Measurements from ENCODE around the gene MAEL.

Gene MAEL

DNA sequence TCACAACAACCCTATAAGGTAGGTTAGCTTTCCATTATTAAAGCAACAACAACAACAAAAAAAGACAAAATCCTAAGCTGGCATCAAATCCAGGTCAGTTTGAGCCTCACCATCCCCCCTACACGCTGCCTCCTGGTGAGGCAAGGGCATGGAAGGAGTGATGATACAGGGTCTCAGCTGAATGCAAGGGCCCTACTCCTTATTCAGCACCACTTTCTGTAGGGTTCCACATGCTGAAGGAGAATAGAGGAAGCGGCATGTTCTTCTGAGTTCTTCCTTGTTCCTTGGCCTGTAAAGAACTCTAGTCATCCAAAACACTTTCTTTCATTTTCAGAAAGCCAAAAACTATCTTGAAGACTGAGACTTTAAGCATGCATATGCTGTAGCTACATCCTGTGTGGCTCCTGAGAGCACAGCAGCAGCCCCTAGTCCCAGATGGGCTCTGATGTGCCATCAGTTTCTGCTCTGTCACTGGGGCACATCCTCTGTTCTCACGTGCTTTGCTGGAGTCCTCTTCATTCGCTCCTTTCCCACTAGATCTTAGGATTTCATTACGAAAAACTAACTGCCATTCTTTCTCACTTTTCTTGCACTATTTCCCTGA, 19.9 kb upstream of the MAEL start:
- DNase-seq (ENCODE audit: low read depth), result no peak
- no peak overlapping the region for H3K4me3 ChIP-seq (ENCODE audit: control insufficient read depth, low read depth, low read length)
- TF ChIP-seq, protein P1, sequence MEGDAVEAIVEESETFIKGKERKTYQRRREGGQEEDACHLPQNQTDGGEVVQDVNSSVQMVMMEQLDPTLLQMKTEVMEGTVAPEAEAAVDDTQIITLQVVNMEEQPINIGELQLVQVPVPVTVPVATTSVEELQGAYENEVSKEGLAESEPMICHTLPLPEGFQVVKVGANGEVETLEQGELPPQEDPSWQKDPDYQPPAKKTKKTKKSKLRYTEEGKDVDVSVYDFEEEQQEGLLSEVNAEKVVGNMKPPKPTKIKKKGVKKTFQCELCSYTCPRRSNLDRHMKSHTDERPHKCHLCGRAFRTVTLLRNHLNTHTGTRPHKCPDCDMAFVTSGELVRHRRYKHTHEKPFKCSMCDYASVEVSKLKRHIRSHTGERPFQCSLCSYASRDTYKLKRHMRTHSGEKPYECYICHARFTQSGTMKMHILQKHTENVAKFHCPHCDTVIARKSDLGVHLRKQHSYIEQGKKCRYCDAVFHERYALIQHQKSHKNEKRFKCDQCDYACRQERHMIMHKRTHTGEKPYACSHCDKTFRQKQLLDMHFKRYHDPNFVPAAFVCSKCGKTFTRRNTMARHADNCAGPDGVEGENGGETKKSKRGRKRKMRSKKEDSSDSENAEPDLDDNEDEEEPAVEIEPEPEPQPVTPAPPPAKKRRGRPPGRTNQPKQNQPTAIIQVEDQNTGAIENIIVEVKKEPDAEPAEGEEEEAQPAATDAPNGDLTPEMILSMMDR (IDR thresholded peaks at IDR 0.05; ENCODE audit: control insufficient read depth, insufficient read depth, low read depth, low read length, missing control alignments), result no peak

DNA sequence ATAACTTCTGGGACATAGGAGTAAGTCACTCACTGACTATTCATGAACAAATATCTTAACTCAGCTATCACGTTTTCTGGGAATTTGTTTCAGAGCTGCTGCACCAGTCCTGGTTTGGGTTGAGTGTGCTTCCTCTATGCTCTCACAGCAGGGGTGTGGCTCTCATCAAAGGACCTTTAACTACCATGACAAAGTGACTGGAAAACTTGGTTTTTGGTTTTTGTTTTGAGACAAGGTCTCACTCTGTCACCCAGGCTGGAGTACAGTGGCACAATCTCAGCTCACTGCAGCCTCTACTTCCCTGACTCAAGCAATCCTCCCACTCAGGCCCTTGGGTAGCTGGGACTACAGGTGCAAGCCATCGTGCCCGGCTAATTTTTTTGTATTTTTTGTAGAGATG, 17.8 kb upstream of the MAEL start:
- H3K4me3 ChIP-seq (ENCODE audit: control insufficient read depth, low read depth, low read length), result no peak overlapping the region
- no peak for DNase-seq (ENCODE audit: low read depth)
- TF ChIP-seq, protein P1 (IDR thresholded peaks at IDR 0.05; ENCODE audit: control insufficient read depth, insufficient read depth, low read depth, low read length, missing control alignments), result no peak

DNA sequence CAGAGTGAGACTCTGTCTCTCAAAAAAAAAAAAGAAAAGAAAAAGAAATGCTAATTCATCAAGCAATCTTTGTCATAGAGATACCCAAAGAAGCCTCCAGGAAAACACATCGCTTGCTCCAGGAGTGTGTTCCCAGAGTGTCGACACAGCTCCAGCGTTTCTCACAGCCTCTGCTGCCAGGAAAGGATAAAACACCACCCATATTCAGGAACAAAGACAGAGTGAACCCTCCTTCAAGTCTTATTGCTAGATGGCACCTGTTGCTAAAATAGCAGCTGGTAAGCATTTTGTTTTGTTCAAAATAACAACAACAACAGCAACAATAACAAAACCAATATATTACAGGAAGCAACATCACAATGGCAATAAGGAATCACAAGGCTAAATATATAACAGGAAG, 16.9 kb upstream of the MAEL start:
- TF ChIP-seq, protein P1 (IDR thresholded peaks at IDR 0.05; ENCODE audit: control insufficient read depth, insufficient read depth, low read depth, low read length, missing control alignments), result no peak

DNA sequence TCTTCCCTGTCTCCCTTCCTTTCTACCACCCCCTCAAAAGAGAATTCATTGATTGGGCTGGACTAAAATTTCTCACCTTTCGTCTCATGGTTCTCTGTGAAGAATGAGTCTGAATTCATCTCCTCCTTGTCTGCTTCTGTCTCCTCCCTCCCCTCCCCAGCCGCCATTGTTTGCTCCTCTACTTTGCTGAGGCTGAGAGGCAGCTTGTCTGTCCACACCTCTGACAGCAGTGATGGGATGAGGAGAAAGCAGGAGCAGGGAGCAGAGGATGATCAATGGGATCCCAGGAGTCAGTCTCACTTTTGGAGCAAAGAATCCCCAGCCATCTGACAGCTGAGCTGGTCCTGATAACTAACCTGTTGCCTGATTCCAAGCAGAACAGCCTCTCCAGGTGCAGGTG, 16.3 kb upstream of the MAEL start:
- TF ChIP-seq, protein P1 (IDR thresholded peaks at IDR 0.05; ENCODE audit: control insufficient read depth, insufficient read depth, low read depth, low read length, missing control alignments), result no peak
- no peak for DNase-seq (ENCODE audit: low read depth)
- no peak overlapping the region for H3K4me3 ChIP-seq (ENCODE audit: control insufficient read depth, low read depth, low read length)

More for the DNA sequence above, 16.9 kb upstream of the MAEL start:
- DNase-seq (ENCODE audit: low read depth), result no peak
- H3K4me3 ChIP-seq (ENCODE audit: control insufficient read depth, low read depth, low read length), result no peak overlapping the region

DNA sequence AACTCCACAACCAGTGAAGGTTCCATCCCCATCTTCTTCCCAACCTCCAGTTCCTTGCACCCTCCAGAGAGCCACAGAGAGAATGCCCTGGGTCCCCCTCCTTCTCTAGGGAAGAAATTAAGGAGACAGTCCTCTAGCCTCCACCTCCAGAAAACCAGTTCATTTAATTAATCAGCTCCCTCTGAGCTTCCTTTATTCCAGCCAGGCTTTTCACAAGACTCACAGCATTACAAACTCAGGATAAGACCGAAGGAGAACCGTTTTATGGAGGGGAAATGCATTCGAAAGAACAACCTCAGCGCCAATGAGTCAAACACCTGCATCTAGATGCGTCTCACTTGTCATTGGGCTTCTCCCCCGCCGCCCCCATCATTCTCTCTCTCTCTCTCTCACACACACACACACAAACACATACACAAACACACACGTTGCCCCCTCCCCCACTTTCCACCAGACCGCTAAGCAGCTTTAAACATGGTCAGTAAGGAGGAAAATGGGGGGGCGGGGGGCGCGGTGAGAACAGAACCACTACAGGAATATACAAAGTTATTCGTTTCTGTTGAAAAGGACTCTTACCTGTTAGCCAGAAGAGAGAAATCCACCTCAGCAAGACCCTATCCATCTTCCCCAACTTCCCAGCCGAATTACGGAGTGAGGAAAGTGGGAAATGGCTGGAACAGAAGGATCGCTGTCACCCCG, 14.3 kb upstream of the MAEL start:
- no peak for DNase-seq (ENCODE audit: low read depth)
- H3K4me3 ChIP-seq (ENCODE audit: control insufficient read depth, low read depth, low read length), result peak overlapping the region; percentile 1
- TF ChIP-seq, protein P1 (IDR thresholded peaks at IDR 0.05; ENCODE audit: control insufficient read depth, insufficient read depth, low read depth, low read length, missing control alignments), result no peak

DNA sequence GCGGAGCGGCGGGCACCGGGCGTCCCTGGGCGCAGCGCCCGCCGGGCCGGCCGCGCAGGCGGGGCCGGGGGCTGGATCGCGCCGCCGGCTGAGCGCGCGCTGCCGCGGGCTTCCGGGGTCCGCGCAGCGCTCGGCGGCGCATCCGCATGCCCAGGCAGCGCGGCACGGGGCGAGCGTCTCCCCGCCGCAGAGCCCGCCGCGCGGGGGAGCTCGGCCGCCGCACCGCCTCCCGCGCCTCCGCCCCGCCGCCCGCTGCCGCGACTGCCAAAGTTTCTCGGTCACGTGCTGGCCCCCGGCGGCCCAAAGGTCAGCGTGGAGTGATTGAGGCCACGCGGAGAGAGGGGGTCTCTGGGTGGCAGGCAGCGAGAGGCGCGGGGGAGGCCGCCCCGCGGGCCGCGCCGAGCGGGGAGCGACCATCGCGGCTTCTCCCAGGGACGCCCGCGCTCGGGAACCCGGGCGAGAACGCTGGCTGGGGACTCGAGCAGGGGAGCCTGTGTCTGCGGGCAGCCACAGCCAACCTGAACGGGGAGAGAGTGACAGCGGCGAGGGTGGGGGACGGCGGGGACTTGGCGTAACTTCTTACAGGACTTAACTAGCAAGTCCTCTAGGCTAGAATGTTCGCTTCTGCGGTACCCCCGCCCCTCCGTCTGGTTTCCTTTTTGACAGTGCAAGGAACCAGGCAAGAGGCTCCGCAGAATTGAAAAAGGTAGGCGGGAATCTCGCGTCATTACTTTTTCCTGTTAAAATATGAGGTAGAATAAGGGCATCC, 13.5 kb upstream of the MAEL start, which contains the start of gene ILDR2:
Gene ILDR2, minus strand, starts transcription at position 180 of the 769 bp plus-strand sequence. CDS start 272 bp downstream, outside the sequence.
- H3K4me3 ChIP-seq (ENCODE audit: control insufficient read depth, low read depth, low read length), result peak within 1 kb of the TSS; percentile 51
- TF ChIP-seq, protein P1 (IDR thresholded peaks at IDR 0.05; ENCODE audit: control insufficient read depth, insufficient read depth, low read depth, low read length, missing control alignments), result no peak
- no peak for DNase-seq (ENCODE audit: low read depth)

Measured in AG09309 (cell line).